Thyroid gland (tissue), 4 donors: ENCODE results near the gene STXBP3. TPM values are rescaled to one million over a fixed set of nuclear protein-coding genes. Genes with fewer than 3 reads are reported as not detected.

ENCODE experiments used
- DNase-seq, 2 donors: peaks; one replicate each; pipeline ENCODE4 v3.0.0-alpha.2; 2019
- H3K27ac ChIP-seq, 3 donors: fragments of 200-600 bp; sonication (generic); 1 replicate in 2 of 3; 2 replicates in 1 of 3; pipeline ENCODE4 v1.5.1; 2016 to 2019; ENCODE audit warnings: mild to moderate bottlenecking in 1 of 3, moderate library complexity in 1 of 3
- H3K27me3 ChIP-seq: fragments of 200-600 bp; sonication (generic); one replicate; pipeline ENCODE4 v1.5.1; 2019
- H3K36me3 ChIP-seq, 2 donors: fragments of 200-600 bp; sonication (generic); one replicate each; pipeline ENCODE4 v1.5.1; 2016 to 2019
- H3K4me1 ChIP-seq, 2 donors: fragments of 200-600 bp; sonication (generic); one replicate each; pipeline ENCODE4 v1.5.1; 2017 to 2019
- H3K4me3 ChIP-seq, 3 donors: fragments of 200-600 bp; sonication (generic); replicated peaks in 1 of 3; 1 replicate in 2 of 3; 2 replicates in 1 of 3; pipeline ENCODE4 v1.5.1; 2016; ENCODE audit warnings: mild to moderate bottlenecking in 1 of 3
- H3K9me3 ChIP-seq: fragments of 200-600 bp; sonication (generic); one replicate; pipeline ENCODE4 v1.5.1; 2017
- CTCF ChIP-seq, 6 experiments: fragments of 200-600 bp in 3 of 6; fragments of 450-650 bp in 3 of 6; sonication (generic) in 3 of 6; IDR thresholded peaks; one replicate each; pipeline ENCODE4 v1.5.1; 2016 to 2019; ENCODE audit warnings: antibody characterized with exemption in 6 of 6, mild to moderate bottlenecking in 2 of 6, inconsistent platforms in 1 of 6, moderate library complexity in 1 of 6
- POLR2A ChIP-seq, 2 donors: fragments of 450-650 bp; IDR thresholded peaks; one replicate each; pipeline ENCODE4 v1.6.1; 2017; ENCODE audit warnings: antibody characterized with exemption in 2 of 2, mild to moderate bottlenecking in 2 of 2, moderate library complexity in 1 of 2
- WGBS, 2 donors: methylation state at CpG; one replicate each; pipeline ENCODE4 v1.1.5; 2017; 5-methylcytosine and 5-hydroxymethylcytosine counted together
- intact Hi-C: fragments of 100-400 bp; cut with DNase I; formaldehyde crosslinking; loops from one replicate; pipeline ENCODE4 v1.15.1; 2023
- total RNA-seq, 4 donors: library from RNA; depleted of rRNA; stranded (reverse); fragments of >200 nt; gene quantifications; one replicate each; pipeline ENCODE4 v1.2.3, GENCODE V29; 2016

The STXBP3 gene
- total RNA-seq, 4 donors from 2014 or later = 82.6 to 223 (median 100) TPM

- no peak for TF ChIP-seq CTCF (IDR thresholded peaks at IDR 0.05)
- TF ChIP-seq POLR2A (IDR thresholded peaks at IDR 0.05) = no peak
- WGBS, 2 donors = 64 to 71% methylated on average over 6 of the region's 6 CpGs
- Histone ChIP-seq H3K36me3 (no peaks in the 10 kb centered on the region), H3K4me3 (no peak overlapping the region), H3K27ac (peak overlapping the region in 2 of 3 donors; percentile 13 to 79), H3K9me3 (no peaks in the 10 kb centered on the region), H3K4me1 (peaks cover 0 to 15% of the 10 kb centered on the region in 2 donors), H3K27me3 (no peaks in the 10 kb centered on the region)
- DNase-seq = no peak
- intact Hi-C loops = loop anchor here (5.0 kb wide), 1 partner anchor 68 kb away; no protein-coding TSS in a partner anchor
These were observed 83.0 kb downstream of the STXBP3 start for GRCh38 chr1:108829498-108829916.

- TF ChIP-seq POLR2A (IDR thresholded peaks at IDR 0.05) (no peak), CTCF (IDR thresholded peaks at IDR 0.05) (no peak)
- Histone ChIP-seq H3K9me3 (no peaks in the 10 kb centered on the region), H3K27ac (peak overlapping the region; percentile 40 to 79 (median 63)), H3K4me3 (no peak overlapping the region), H3K36me3 (no peaks in the 10 kb centered on the region), H3K4me1 (peaks cover 0 to 15% of the 10 kb centered on the region in 2 donors), H3K27me3 (no peaks in the 10 kb centered on the region)
- peak; percentile 11 to 31 for DNase-seq
- intact Hi-C loops = no loop called here
- 64 to 69% methylated on average over 17 to 19 of the region's 20 CpGs for WGBS, 2 donors
These were observed 83.9 kb downstream of the STXBP3 start for GRCh38 chr1:108830119-108831008.

GRCh38 chr1:108831225-108831624 lies 84.8 kb downstream of the STXBP3 start:
- Histone ChIP-seq H3K36me3 (no peaks in the 10 kb centered on the region), H3K27me3 (no peaks in the 10 kb centered on the region), H3K9me3 (no peaks in the 10 kb centered on the region), H3K27ac (peak overlapping the region; percentile 40 to 79 (median 63)), H3K4me3 (no peak overlapping the region), H3K4me1 (peaks cover 0 to 15% of the 10 kb centered on the region in 2 donors)
- TF ChIP-seq POLR2A (IDR thresholded peaks at IDR 0.05) (no peak), CTCF (IDR thresholded peaks at IDR 0.05) (no peak)
- 44 to 58% methylated on average over 2 of the region's 2 CpGs for WGBS, 2 donors
- intact Hi-C loops = no loop called here
- DNase-seq = no peak

GRCh38 chr1:108832929-108833328 lies 86.5 kb downstream of the STXBP3 start:
- no peaks in the 10 kb centered on the region for H3K27me3 ChIP-seq
- DNase-seq = no peak
- intact Hi-C loops = no loop called here
- H3K4me3 ChIP-seq = no peak overlapping the region
- no peaks in the 10 kb centered on the region for H3K36me3 ChIP-seq
- no peak for TF ChIP-seq POLR2A (IDR thresholded peaks at IDR 0.05)
- no peak for TF ChIP-seq CTCF (IDR thresholded peaks at IDR 0.05)
- no peaks in the 10 kb centered on the region for H3K9me3 ChIP-seq
- H3K27ac ChIP-seq = no peak overlapping the region
- H3K4me1 ChIP-seq = peaks cover 0 to 14% of the 10 kb centered on the region in 2 donors
- 95 to 100% methylated on average over 2 of the region's 2 CpGs for WGBS, 2 donors

- WGBS, 2 donors = 53 to 70% methylated on average over 1 of the region's 1 CpG
These were observed 95.2 kb downstream of the STXBP3 start for GRCh38 chr1:108841703-108842102.

More at GRCh38 chr1:108841703-108842102, 95.2 kb downstream of the STXBP3 start:
- no peak for DNase-seq
- Histone ChIP-seq H3K27me3 (no peaks in the 10 kb centered on the region), H3K4me1 (no peaks in the 10 kb centered on the region), H3K9me3 (no peaks in the 10 kb centered on the region), H3K27ac (no peak overlapping the region), H3K36me3 (no peaks in the 10 kb centered on the region), H3K4me3 (no peak overlapping the region)
- intact Hi-C loops = no loop called here
- TF ChIP-seq CTCF (IDR thresholded peaks at IDR 0.05) (no peak), POLR2A (IDR thresholded peaks at IDR 0.05) (no peak)
